GM21786 (cell line): Measurements from ENCODE around the gene ERC2.
A peak's percentile ranks its signal among the peaks of the same experiment; 100 is the strongest.

Source experiments
- ATAC-seq: cut with Tn5 transposase; IDR thresholded peaks from one replicate; pipeline ENCODE4 v1.9.1; 2021; ENCODE audit not compliant: unreplicated experiment

ERC2 gene

GRCh38 chr3:55692957-55693558 is 775.2 kb downstream of the ERC2 start:
- ATAC-seq: no peak

DNA sequence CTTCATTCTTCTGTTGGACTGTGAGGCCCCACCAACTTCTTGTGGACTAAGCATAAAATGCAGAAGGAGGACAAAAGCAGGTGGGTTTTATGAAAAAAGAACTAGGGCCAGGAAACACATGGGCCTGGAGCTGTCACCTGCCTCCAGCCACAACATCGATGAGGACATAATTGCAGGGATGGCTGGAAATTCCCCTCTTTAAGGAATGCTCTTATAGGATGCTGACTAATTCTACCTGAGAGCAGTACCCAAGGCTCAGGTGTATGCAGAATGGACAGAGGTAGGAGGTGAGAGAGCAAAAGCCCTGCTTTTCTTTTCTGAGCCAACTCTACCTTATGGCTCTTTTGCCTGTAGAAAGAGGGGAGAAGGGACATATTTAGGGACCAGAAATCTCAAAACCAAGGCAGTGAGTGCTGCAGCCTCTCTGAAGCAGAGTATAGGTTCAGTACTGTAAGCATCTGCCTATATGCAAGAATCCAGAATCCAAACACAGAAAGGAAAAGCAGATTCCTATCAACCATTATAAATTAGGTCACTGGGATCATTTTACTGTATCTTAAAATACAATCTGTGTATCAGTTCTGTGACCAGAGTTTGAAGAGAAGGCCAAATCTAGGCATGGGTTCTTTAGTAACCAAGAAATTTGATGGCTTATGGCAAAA is 775.8 kb downstream of the ERC2 start:
- ATAC-seq: no peak

DNA sequence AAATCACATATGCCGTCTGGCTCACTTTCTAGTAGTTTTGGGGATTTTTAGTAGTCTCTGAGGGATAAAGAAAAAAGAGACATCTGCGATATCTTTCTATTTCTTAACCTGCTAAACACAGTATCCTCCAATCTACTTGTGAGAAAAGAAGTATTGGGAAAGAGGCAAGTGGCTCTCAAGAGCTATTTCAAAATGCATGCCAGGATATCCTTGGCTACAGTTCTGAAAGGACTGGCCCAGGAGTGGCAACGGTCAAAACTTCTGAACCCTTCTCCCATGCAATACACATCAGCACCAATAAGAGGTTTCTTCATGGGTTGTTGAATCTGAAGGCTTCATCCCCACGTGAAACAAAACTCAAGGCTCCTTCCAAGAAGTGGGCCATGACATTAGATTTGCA is 777.1 kb downstream of the ERC2 start:
- no peak for ATAC-seq

DNA sequence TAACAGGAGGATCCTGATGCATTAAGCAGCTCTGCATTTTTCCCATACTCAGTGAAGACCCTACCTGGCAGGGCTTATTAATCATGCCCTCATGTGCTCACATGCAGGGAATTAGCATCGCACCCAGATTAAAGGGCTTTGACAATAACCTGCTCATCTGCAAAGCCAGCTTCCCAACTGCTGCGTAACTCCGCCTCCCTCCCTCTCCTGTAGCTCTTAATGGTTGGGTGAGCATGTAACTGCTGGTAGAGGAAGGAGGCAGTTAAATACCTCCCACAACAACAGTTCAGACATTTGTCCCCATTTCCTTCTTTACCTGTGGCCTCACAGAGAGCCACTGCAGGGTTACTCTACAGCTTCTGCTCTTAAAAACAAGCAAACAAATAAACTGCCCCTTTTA is 777.5 kb downstream of the ERC2 start:
- ATAC-seq: peak; percentile 58

GRCh38 chr3:55690177-55690576 is 778.1 kb downstream of the ERC2 start:
- no peak for ATAC-seq

GRCh38 chr3:55688154-55688553 is 780.1 kb downstream of the ERC2 start:
- ATAC-seq: no peak

DNA sequence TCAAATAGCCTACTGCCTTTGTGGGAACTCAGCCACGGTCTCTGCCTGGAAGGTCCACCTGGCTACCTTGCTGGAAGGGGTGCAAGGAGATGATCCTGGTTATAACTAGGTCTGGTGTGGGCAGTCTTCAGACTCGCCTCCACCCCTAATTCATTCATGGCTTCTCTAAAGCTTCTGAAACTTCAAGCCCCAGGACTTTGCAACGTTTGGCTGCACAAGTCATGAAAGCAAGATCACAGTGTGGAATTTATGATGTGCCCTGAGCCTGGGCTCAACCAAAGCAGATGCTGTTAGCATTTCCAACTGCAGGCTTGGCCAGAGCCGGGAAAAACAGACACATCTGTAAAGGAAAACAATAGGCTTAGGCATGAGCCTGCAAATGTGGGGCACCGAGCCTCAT is 780.7 kb downstream of the ERC2 start:
- no peak for ATAC-seq

DNA sequence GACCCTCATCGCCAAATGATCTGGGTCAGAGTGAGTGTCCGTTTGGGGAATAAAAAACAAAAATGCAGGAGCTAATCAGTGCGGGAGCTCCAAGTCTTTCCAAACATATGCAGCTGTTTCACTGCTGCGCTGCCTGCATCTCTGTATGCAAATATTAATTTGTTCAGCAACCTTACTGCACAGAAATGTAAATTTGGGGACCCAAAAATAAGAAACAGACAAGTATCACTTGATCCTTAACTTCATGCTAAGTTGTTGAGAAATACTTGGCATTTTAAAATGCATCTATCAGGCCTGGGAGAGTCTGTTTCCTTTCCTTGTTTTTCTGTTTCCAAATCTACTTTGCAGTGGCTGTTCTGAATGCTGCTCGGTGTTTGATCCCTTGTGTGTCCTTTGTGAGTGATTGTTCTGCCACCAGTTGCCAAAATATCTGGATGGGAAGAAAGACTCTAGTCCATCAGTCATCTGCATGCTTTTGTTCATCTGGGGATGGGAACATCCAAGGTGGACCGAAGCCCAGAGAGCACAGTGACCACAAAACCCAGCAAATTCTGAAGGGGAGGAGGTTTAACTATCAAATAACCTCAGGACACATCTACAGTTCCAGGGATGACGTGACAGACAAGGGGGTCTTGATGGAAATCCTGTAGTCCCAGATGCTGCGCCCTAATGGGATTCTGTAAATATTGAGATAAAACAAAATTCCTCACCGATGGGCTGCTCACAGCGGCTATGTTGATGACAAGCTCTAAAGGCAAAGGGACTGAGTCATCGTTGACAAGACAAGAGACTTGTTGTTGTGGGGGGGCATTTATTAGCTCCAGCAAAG is 781.6 kb downstream of the ERC2 start:
- ATAC-seq: no peak

DNA sequence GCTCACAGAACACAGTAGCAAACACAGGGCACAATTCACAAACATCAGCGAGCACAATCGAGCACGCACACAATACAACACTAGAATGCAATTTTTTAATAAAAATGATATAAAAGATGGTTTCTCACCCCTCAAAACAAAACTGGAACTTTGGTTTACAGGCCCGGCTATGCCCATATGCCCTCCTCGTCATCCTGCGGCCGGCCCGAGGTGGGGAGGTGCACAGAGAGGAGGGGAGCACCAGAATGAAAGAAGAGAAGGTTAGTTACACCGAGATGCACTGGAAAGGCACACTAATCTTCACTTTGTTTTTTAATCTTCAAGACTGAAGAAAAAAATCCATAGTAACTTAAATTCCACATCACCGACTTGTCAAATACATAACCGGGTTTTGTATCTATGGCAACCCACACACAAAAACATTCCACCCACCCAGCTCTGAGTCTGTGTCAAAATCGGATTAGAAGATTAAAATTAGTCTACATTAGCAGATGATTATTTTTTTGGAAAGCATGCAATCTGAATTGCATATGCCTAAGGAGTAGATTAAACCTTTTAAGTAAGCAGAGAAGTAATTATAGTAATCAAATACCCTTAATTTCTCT is 784.5 kb downstream of the ERC2 start:
- ATAC-seq: no peak

DNA sequence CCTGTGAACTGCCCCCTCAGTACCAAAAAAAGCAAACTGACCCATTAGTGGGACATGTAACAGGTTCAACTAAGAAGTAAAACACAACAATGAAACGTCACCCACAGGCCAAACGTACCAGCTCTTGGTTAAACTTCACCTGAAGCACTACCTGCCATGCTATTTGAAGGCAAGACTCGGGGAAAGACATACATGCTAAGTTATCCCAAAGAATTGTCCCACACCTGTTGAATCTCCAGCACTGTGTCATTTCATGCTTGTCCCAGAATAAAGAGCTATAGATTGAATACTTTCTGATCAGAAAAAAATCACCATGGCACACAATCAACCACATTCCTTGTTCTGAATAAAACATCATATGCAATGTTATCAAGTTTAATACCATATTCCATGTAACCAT is 785.8 kb downstream of the ERC2 start:
- ATAC-seq: no peak

- ATAC-seq: no peak
Observed at GRCh38 chr3:55678546-55679216, 789.6 kb downstream of the ERC2 start.

GRCh38 chr3:55676643-55677042 is 791.6 kb downstream of the ERC2 start:
- ATAC-seq: no peak

DNA sequence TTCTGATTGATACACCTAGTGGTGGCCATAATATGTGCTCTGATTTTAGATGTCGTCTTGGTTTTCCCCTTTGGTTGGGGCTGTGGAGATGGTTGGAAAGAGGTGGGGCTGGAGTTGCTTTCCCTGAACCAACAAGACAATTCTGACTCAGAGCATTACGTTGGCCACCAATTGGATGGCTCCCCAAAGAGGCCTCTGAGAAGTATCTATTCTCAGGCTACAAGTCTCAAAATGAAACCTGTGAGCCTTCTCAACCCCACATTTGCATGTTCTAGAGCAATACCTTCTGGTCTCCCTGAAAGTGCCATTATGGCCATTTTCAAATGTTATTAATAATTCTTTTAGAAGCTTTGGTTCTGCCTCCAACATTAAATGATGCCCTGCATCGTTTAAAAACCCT is 792.8 kb downstream of the ERC2 start:
- peak; percentile 99 for ATAC-seq

- no peak for ATAC-seq
Observed at GRCh38 chr3:55673764-55674163, 794.5 kb downstream of the ERC2 start.

DNA sequence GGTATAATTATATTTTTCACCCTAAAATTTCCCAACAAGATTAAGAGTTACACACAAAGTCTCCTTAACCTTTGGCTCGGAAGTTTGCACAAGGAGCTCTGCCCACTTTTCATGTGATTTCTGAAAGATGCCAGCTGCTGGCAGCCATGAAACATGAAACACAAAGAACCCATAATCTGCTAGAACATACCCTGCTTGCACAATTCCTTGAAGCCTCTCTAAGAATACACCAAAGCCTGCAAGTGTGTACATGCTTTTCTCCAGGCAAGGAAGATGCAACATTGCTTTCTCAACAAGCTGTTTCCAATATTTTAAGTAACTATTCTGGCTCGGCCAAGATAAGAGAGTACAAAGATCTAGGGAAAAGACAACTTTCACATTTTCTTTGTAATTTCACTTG is 799.1 kb downstream of the ERC2 start:
- ATAC-seq: no peak

- ATAC-seq: no peak
Observed at GRCh38 chr3:55668359-55668758, 799.9 kb downstream of the ERC2 start.

DNA sequence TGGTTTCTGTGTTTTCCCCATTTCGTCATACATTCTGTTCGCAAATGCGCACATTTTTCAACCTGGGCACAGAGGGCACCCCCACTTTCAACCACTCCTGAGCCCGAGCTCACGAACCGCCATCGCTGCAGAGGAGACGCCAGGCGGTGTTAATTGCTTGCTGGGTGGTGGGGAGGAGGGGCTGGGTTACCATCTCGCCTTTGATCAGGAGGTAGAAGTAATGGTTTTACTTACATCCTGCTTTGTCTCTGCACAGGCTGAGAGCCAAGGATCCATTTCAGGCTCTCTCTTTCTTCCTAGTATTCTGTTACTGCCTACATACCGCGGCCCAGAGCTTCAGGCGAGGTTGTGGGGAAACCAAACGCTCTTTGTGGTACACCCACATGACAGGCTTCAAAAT is 803.9 kb downstream of the ERC2 start:
- ATAC-seq: no peak

DNA sequence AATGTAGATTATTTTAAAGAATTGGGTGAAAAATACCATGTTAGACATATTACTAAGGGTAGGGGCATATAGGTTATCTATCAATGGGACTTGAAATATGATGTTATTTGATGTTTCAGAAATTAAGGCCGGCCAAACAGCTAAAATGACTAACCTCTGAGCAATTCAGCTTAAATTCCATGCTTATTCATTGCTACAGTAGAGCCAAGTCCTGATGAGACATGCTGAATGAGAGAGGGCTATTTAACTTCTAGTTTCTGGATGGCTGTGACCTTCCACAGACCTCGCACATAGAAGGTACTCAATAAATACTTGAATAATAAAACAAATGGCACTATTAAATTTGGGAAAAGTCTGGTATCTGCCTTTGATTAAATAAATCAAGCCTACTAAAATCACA is 805.6 kb downstream of the ERC2 start:
- ATAC-seq: no peak

DNA sequence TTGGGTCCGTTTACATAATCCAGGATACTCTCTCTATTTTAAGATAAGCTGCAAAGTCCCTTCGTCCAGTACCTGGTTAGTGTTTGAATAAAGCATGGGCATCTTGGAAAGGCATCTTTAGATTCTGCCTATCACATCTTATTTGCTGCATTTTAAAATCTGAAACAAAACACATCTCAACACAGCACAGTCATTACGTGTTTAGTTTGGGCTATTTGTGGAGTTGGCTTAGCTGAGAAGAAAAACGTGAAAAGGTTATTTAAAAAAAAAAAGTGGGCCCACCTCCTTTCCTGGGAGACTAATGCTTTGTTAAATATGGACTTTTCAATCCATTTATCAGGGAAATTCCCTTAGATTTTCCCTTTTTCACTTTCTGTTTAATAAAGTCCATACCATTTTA is 806.7 kb downstream of the ERC2 start:
- no peak for ATAC-seq

DNA sequence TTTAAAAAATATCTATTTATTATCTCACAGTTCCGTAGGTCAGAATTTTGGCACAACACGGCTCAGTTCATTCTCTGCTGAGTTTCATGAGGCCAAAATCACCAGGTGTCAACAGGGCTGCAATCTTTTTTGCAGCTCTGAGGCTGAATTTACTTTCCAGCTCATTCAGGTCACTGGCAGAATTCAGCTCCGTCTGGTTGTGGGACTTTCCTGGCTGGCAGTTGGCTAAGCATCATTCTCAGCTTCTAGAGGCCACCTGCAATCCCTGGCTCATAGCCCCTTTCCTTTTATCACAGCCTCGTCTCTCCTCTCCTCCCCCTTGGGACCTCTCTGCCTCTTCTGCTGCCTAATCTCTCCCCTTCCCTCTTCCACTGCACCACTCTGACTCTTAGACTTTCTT is 807.1 kb downstream of the ERC2 start:
- no peak for ATAC-seq

- no peak for ATAC-seq
Observed at GRCh38 chr3:55660642-55661041, 807.6 kb downstream of the ERC2 start.
